ENCODE data around the gene CDR2L.

Gene CDR2L

GRCh38 chr17:75030161-75030560 lies 42.7 kb downstream of the CDR2L start:
- H4K20me1 ChIP-seq (ENCODE audit: insufficient read depth, low read length): no peaks in the 10 kb centered on the region
- TF ChIP-seq CTCF (IDR thresholded peaks at IDR 0.05; ENCODE audit: low read length): no peak
- no peak for TF ChIP-seq EZH2 (optimal IDR thresholded peaks at IDR 0.05; ENCODE audit: low read depth, low read length)
- TF ChIP-seq EZH2phosphoT487 (IDR thresholded peaks at IDR 0.05; ENCODE audit: low read length): no peak
- H3K79me2 ChIP-seq (ENCODE audit: low read length): no peaks in the 10 kb centered on the region
- no peak overlapping the region for H2AFZ ChIP-seq (ENCODE audit: low read length)
- H3K9ac ChIP-seq (ENCODE audit: low read length): no peak overlapping the region
- H3K9me3 ChIP-seq (replicated peaks; ENCODE audit: insufficient read depth, low read length): no peaks in the 10 kb centered on the region
- H3K4me3 ChIP-seq (ENCODE audit: low read length): no peak overlapping the region
- no peaks in the 10 kb centered on the region for H3K9me2 ChIP-seq (replicated peaks; ENCODE audit: insufficient read depth, low read length)
- peaks cover 23% of the 10 kb centered on the region for H3F3A ChIP-seq (ENCODE audit: insufficient read depth, low read length)
- 0 out of 2 replicates have a peak, but pooled peaks cover 4% of the 10 kb centered on the region for H3K4me1 ChIP-seq (ENCODE audit: low read length)
- H3K27ac ChIP-seq (ENCODE audit: low read length): no peak overlapping the region
- no peak for DNase-seq
- H3K4me2 ChIP-seq (ENCODE audit: low read depth, low read length): no peak overlapping the region
- H3K27me3 ChIP-seq (replicated peaks; ENCODE audit: insufficient read depth, low read length): no peaks in the 10 kb centered on the region; the same call in 1 of the 2 replicates
- H3K36me3 ChIP-seq (replicated peaks; ENCODE audit: insufficient read depth, low read length): no peaks in the 10 kb centered on the region

GRCh38 chr17:75031972-75032719 lies 44.7 kb downstream of the CDR2L start:
- H3K4me2 ChIP-seq (ENCODE audit: low read depth, low read length): peak overlapping the region; percentile 83
- H3K4me3 ChIP-seq (ENCODE audit: low read length): peak overlapping the region; percentile 25; the same call in 1 of the 2 replicates
- H3K27ac ChIP-seq (ENCODE audit: low read length): no peak overlapping the region
- no peaks in the 10 kb centered on the region for H3K36me3 ChIP-seq (replicated peaks; ENCODE audit: insufficient read depth, low read length)
- H3K4me1 ChIP-seq (ENCODE audit: low read length): 0 out of 2 replicates have a peak, but pooled peaks cover 4% of the 10 kb centered on the region
- TF ChIP-seq CTCF (IDR thresholded peaks at IDR 0.05; ENCODE audit: low read length) (no peak), EZH2phosphoT487 (IDR thresholded peaks at IDR 0.05; ENCODE audit: low read length) (no peak), EZH2 (optimal IDR thresholded peaks at IDR 0.05; ENCODE audit: low read depth, low read length) (no peak)
- no peaks in the 10 kb centered on the region for H4K20me1 ChIP-seq (ENCODE audit: insufficient read depth, low read length)
- DNase-seq: no peak
- no peaks in the 10 kb centered on the region; the same call in 1 of the 2 replicates for H3K27me3 ChIP-seq (replicated peaks; ENCODE audit: insufficient read depth, low read length)
- no peaks in the 10 kb centered on the region for H3K9me2 ChIP-seq (replicated peaks; ENCODE audit: insufficient read depth, low read length)
- H2AFZ ChIP-seq (ENCODE audit: low read length): 0 out of 2 replicates have a peak overlapping the region, but pooled peaks have one; percentile 36
- H3F3A ChIP-seq (ENCODE audit: insufficient read depth, low read length): peaks cover 23% of the 10 kb centered on the region
- no peak overlapping the region for H3K9ac ChIP-seq (ENCODE audit: low read length)
- no peaks in the 10 kb centered on the region for H3K9me3 ChIP-seq (replicated peaks; ENCODE audit: insufficient read depth, low read length)
- no peaks in the 10 kb centered on the region for H3K79me2 ChIP-seq (ENCODE audit: low read length)

GRCh38 chr17:75032720-75033280 lies 45.4 kb downstream of the CDR2L start:
- TF ChIP-seq EZH2 (optimal IDR thresholded peaks at IDR 0.05; ENCODE audit: low read depth, low read length): no peak
- no peak for TF ChIP-seq CTCF (IDR thresholded peaks at IDR 0.05; ENCODE audit: low read length)
- TF ChIP-seq EZH2phosphoT487 (IDR thresholded peaks at IDR 0.05; ENCODE audit: low read length): no peak
- H3K4me1 ChIP-seq (ENCODE audit: low read length): 0 out of 2 replicates have a peak, but pooled peaks cover 4% of the 10 kb centered on the region
- H3K9me3 ChIP-seq (replicated peaks; ENCODE audit: insufficient read depth, low read length): no peaks in the 10 kb centered on the region
- DNase-seq: no peak
- no peaks in the 10 kb centered on the region for H3K79me2 ChIP-seq (ENCODE audit: low read length)
- no peak overlapping the region for H2AFZ ChIP-seq (ENCODE audit: low read length)
- no peaks in the 10 kb centered on the region; the same call in 1 of the 2 replicates for H3K27me3 ChIP-seq (replicated peaks; ENCODE audit: insufficient read depth, low read length)
- H3K4me2 ChIP-seq (ENCODE audit: low read depth, low read length): peak overlapping the region; percentile 83
- H3F3A ChIP-seq (ENCODE audit: insufficient read depth, low read length): peaks cover 27% of the 10 kb centered on the region
- H3K27ac ChIP-seq (ENCODE audit: low read length): no peak overlapping the region
- H3K4me3 ChIP-seq (ENCODE audit: low read length): peak overlapping the region; percentile 25; the same call in 1 of the 2 replicates
- H4K20me1 ChIP-seq (ENCODE audit: insufficient read depth, low read length): no peaks in the 10 kb centered on the region
- no peaks in the 10 kb centered on the region for H3K36me3 ChIP-seq (replicated peaks; ENCODE audit: insufficient read depth, low read length)
- H3K9me2 ChIP-seq (replicated peaks; ENCODE audit: insufficient read depth, low read length): no peaks in the 10 kb centered on the region
- no peak overlapping the region for H3K9ac ChIP-seq (ENCODE audit: low read length)
